ENCODE measurements around the gene TCAIM. TPM values are rescaled to one million over a fixed set of nuclear protein-coding genes. Genes with fewer than 3 reads are reported as not detected.

TCAIM gene
- polyA plus RNA-seq, 1 of the 3 experiments (the other 2 are of a cell fraction) = 8.4 TPM

DNA sequence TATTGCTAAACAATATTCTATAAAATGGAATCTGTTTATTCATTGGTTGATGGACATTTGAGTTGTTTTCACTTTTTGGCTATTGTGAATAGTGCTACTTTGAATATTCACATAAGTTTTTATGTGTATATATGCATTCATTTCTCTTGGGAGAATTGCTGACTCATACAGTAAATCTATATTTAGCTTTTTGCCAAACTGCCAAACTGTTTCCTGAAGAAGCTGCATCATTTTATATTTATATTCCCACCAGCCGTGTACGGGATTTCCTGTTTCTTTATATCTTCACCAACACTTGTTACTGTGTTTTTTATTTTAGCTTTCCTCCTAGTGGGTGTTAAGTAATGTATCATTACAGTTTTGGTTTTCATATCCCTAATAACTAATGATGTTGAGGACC, 12.5 kb upstream of the TCAIM start:
- H3K4me2 ChIP-seq = no peak overlapping the region
- no peak overlapping the region for H2AFZ ChIP-seq (ENCODE audit: low read depth)
- ChIA-PET POLR2A (no interaction called here), CTCF (interaction anchor here (0.9 kb wide), 1 partner anchor 39 kb away, joined by 3 read pairs; no protein-coding TSS in a partner anchor)
- H3K4me3 ChIP-seq (ENCODE audit: low read depth in 2 of 2, low read length in 1 of 2) = no peak overlapping the region
- no peaks in the 10 kb centered on the region for H3K27me3 ChIP-seq (ENCODE audit: insufficient read depth)
- H3K4me1 ChIP-seq (ENCODE audit: control insufficient read depth in 1 of 2, insufficient read depth in 2 of 2, low read depth in 1 of 2, low read length in 1 of 2) = no peaks in the 10 kb centered on the region
- no peak overlapping the region for H3K9ac ChIP-seq
- TF ChIP-seq RFX5 (IDR thresholded peaks at IDR 0.05; ENCODE audit: low read length) (no peak), MEF2A (IDR thresholded peaks at IDR 0.05; ENCODE audit: borderline replicate concordance, low read depth) (no peak), ELF1 (IDR thresholded peaks at IDR 0.05) (no peak), YY1 (IDR thresholded peaks at IDR 0.05; ENCODE audit: low read depth) (no peak), TEAD4 (IDR thresholded peaks at IDR 0.05; ENCODE audit: borderline replicate concordance, insufficient read depth) (no peak), FOSL2 (IDR thresholded peaks at IDR 0.05; ENCODE audit: borderline replicate concordance, low read depth) (no peak), RAD21 (IDR thresholded peaks at IDR 0.05; ENCODE audit: low read length) (no peak), FOXM1 (IDR thresholded peaks at IDR 0.05; ENCODE audit: low read depth) (no peak), NFIC (IDR thresholded peaks at IDR 0.05; ENCODE audit: borderline replicate concordance) (no peak), TCF12 (IDR thresholded peaks at IDR 0.05) (no peak), CHD2 (IDR thresholded peaks at IDR 0.05; ENCODE audit: low read length, partially characterized antibody) (no peak), SMC3 (IDR thresholded peaks at IDR 0.05; ENCODE audit: low read depth, low read length) (no peak), GATA2 (CRISPR knock-in tag; IDR thresholded peaks at IDR 0.05) (no peak), POLR2AphosphoS5 (IDR thresholded peaks at IDR 0.05; ENCODE audit: low read depth, low read length) (no peak), RXRA (IDR thresholded peaks at IDR 0.05; ENCODE audit: borderline replicate concordance, low read depth) (no peak)
- TF ChIP-seq, protein P1, sequence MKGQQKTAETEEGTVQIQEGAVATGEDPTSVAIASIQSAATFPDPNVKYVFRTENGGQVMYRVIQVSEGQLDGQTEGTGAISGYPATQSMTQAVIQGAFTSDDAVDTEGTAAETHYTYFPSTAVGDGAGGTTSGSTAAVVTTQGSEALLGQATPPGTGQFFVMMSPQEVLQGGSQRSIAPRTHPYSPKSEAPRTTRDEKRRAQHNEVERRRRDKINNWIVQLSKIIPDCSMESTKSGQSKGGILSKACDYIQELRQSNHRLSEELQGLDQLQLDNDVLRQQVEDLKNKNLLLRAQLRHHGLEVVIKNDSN (IDR thresholded peaks at IDR 0.05; ENCODE audit: borderline replicate concordance, low read depth) = no peak
- TF ChIP-seq, protein P2, sequence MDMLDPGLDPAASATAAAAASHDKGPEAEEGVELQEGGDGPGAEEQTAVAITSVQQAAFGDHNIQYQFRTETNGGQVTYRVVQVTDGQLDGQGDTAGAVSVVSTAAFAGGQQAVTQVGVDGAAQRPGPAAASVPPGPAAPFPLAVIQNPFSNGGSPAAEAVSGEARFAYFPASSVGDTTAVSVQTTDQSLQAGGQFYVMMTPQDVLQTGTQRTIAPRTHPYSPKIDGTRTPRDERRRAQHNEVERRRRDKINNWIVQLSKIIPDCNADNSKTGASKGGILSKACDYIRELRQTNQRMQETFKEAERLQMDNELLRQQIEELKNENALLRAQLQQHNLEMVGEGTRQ (IDR thresholded peaks at IDR 0.05; ENCODE audit: borderline replicate concordance, low read depth, low read length) = no peak
- TF ChIP-seq, protein P3, sequence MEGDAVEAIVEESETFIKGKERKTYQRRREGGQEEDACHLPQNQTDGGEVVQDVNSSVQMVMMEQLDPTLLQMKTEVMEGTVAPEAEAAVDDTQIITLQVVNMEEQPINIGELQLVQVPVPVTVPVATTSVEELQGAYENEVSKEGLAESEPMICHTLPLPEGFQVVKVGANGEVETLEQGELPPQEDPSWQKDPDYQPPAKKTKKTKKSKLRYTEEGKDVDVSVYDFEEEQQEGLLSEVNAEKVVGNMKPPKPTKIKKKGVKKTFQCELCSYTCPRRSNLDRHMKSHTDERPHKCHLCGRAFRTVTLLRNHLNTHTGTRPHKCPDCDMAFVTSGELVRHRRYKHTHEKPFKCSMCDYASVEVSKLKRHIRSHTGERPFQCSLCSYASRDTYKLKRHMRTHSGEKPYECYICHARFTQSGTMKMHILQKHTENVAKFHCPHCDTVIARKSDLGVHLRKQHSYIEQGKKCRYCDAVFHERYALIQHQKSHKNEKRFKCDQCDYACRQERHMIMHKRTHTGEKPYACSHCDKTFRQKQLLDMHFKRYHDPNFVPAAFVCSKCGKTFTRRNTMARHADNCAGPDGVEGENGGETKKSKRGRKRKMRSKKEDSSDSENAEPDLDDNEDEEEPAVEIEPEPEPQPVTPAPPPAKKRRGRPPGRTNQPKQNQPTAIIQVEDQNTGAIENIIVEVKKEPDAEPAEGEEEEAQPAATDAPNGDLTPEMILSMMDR (IDR thresholded peaks at IDR 0.05) = no peak
- TF ChIP-seq, protein P4, sequence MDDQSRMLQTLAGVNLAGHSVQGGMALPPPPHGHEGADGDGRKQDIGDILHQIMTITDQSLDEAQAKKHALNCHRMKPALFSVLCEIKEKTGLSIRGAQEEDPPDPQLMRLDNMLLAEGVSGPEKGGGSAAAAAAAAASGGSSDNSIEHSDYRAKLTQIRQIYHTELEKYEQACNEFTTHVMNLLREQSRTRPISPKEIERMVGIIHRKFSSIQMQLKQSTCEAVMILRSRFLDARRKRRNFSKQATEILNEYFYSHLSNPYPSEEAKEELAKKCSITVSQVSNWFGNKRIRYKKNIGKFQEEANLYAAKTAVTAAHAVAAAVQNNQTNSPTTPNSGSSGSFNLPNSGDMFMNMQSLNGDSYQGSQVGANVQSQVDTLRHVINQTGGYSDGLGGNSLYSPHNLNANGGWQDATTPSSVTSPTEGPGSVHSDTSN (IDR thresholded peaks at IDR 0.05) = no peak
- TF ChIP-seq, protein P5, sequence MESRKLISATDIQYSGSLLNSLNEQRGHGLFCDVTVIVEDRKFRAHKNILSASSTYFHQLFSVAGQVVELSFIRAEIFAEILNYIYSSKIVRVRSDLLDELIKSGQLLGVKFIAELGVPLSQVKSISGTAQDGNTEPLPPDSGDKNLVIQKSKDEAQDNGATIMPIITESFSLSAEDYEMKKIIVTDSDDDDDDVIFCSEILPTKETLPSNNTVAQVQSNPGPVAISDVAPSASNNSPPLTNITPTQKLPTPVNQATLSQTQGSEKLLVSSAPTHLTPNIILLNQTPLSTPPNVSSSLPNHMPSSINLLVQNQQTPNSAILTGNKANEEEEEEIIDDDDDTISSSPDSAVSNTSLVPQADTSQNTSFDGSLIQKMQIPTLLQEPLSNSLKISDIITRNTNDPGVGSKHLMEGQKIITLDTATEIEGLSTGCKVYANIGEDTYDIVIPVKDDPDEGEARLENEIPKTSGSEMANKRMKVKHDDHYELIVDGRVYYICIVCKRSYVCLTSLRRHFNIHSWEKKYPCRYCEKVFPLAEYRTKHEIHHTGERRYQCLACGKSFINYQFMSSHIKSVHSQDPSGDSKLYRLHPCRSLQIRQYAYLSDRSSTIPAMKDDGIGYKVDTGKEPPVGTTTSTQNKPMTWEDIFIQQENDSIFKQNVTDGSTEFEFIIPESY (IDR thresholded peaks at IDR 0.05; ENCODE audit: borderline replicate concordance, low read depth) = no peak
- peaks cover 5% of the 10 kb centered on the region; the same call in 1 of the 2 replicates for H3K9me3 ChIP-seq
- no peaks in the 10 kb centered on the region for H3K36me3 ChIP-seq (replicated peaks in 1 of 2; ENCODE audit: control insufficient read depth in 1 of 2, insufficient read depth in 2 of 2, low read length in 1 of 2)
- no peak for DNase-seq
- no peaks in the 10 kb centered on the region for H3F3A ChIP-seq (replicated peaks; ENCODE audit: insufficient read depth)
- H3K9me2 ChIP-seq = no peaks in the 10 kb centered on the region
- no peak overlapping the region for H3K27ac ChIP-seq (ENCODE audit: low read depth in 2 of 2, low read length in 1 of 2)
- no peaks in the 10 kb centered on the region for H4K20me1 ChIP-seq (ENCODE audit: insufficient read depth)
- 47% methylated on average over 2 of the region's 2 CpGs for WGBS (ENCODE audit: low lambda C conversion rate)
- no peaks in the 10 kb centered on the region for H3K79me2 ChIP-seq (ENCODE audit: insufficient read depth)

Measured in SK-N-SH (cell line).